Fibroblast of skin of back (primary cell): ENCODE measurements around the gene BSPRY.
"Not testable (repeated sequence)": the region's sequence is repeated elsewhere in the genome, so short reads cannot be mapped to it uniquely, and the experiment has no call there.

Experiments
- DNase-seq: peaks from one replicate; pipeline ENCODE4 v3.0.0-alpha.2; 2013

The BSPRY gene

GRCh38 chr9:113370806-113371325, 21.5 kb downstream of the BSPRY start:
- DNase-seq: no peak

- DNase-seq: no peak
These were observed 22.7 kb downstream of the BSPRY start for GRCh38 chr9:113372059-113372458.

GRCh38 chr9:113373256-113373655, 23.9 kb downstream of the BSPRY start:
- DNase-seq: no peak

GRCh38 chr9:113373676-113374392, 24.5 kb downstream of the BSPRY start:
- no peak for DNase-seq

GRCh38 chr9:113375057-113376023, 26.0 kb downstream of the BSPRY start:
- no peak for DNase-seq

GRCh38 chr9:113376634-113377567, 27.6 kb downstream of the BSPRY start, which contains the start of gene HDHD3:
TSS of gene HDHD3 (minus strand) at chr9:113376986. CDS start at chr9:113374354, 2,632 bp downstream.
- peak; percentile 73 for DNase-seq

GRCh38 chr9:113379094-113379828, 29.9 kb downstream of the BSPRY start:
- not testable (repeated sequence) for DNase-seq

GRCh38 chr9:113379829-113380210, 30.5 kb downstream of the BSPRY start:
- DNase-seq: not testable (repeated sequence)

- no peak for DNase-seq
These were observed 31.6 kb downstream of the BSPRY start for GRCh38 chr9:113380869-113381378.

GRCh38 chr9:113381441-113381840, 32.1 kb downstream of the BSPRY start:
- DNase-seq: not testable (repeated sequence)

GRCh38 chr9:113381909-113382411, 32.6 kb downstream of the BSPRY start:
- no peak for DNase-seq

- no peak for DNase-seq
These were observed 37.4 kb downstream of the BSPRY start for GRCh38 chr9:113386571-113387393.

GRCh38 chr9:113387560-113388230, 38.4 kb downstream of the BSPRY start:
- DNase-seq: no peak

GRCh38 chr9:113388833-113389232, 39.5 kb downstream of the BSPRY start:
- DNase-seq: no peak

GRCh38 chr9:113389451-113389850, 40.1 kb downstream of the BSPRY start:
- no peak for DNase-seq

GRCh38 chr9:113390192-113390960, 41.0 kb downstream of the BSPRY start:
- DNase-seq: no peak

- no peak for DNase-seq
These were observed 42.6 kb downstream of the BSPRY start for GRCh38 chr9:113391917-113392316.

GRCh38 chr9:113393281-113393680, 43.9 kb downstream of the BSPRY start:
- no peak for DNase-seq
